Measurements from ENCODE around the gene GPR153.
"Not testable (repeated sequence)": the region's sequence is repeated elsewhere in the genome, so short reads cannot be mapped to it uniquely, and the experiment has no call there.

Gene GPR153

DNA sequence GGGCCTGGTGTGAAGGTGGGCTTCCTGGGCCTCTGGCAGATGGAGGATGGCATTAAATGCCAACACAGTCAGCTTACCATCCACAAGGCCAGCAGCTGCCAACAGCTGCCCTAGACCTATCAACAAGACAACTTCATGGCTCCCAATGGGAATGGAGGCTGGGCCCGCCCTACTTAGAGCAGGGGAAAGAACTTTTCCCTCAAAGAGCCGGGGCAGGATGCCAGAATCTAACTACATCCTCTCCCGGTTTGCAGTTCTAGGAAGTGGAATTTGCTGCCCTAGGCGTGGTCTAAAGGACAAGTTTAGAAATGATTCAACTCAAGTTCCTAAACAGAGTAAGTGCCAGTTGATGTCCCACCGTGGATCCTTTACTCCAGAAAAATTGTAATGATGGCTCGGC is 38.3 kb downstream of the GPR153 start:
- DNase-seq, result no peak

DNA sequence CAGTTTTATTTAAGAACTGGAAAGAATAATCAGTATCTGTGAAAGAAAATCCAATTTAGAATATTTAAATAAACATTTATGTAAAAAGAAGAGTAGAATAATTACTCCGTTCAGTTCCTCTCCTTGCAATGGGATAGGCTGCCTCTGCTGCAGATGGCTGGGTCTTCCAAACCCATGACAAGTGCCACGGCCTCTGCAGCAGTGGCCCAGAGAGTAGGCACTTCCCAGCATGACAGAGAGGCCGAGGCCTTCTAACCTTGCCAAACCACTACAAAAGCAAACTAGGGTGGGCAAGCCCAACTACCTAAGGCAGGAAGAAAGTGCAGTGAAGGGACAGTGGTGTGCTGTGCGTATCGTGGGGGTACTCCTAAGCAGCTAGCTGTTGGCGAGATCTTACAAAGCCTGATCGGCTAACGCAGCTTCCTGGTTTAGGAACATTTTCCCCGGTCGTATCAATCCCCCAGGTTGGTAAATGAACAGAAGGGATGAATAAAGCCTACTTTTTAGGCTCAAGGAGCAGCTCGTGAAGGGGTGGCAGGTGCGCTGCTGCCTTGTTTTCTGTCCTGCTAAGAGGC is 39.6 kb downstream of the GPR153 start:
- DNase-seq, result no peak

DNA sequence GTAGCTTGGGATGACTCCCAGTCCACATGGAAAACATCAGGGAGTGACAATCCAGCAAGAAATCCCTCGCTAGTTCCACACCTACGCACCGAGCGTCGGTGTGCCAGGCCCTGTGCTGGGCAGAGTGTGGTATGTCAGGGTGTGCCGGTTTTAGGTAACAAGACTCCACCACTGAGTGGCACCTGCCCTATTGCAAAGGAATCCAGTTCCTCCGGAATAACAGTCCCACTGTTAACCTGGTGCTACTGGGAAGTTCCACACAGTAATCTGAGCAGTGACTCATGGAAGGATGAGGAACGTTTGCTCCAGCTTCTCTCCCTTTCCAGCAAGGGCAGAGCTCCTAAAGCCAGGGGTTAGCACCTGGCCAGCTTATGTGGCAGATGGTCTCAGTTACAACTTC is 40.7 kb downstream of the GPR153 start:
- no peak for DNase-seq

DNA sequence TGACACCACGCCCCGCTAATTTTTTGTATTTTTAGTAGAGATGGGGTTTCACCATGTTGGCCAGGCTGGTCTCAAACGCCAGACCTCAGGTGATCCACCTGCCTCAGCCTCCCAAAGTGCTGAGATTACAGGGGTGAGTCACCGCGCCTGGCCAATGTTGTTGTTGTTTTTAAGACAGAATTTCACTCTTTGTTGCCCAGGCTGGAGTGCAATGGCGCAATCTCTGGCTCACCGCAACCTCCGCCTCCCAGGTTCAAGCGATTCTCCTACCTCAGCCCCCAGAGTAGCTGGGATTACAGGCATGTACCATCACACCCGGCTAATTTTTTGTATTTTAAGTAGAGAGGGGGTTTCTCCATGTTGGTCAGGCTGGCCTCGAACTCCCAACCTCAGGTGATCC is 41.3 kb downstream of the GPR153 start:
- DNase-seq, result not testable (repeated sequence)

DNA sequence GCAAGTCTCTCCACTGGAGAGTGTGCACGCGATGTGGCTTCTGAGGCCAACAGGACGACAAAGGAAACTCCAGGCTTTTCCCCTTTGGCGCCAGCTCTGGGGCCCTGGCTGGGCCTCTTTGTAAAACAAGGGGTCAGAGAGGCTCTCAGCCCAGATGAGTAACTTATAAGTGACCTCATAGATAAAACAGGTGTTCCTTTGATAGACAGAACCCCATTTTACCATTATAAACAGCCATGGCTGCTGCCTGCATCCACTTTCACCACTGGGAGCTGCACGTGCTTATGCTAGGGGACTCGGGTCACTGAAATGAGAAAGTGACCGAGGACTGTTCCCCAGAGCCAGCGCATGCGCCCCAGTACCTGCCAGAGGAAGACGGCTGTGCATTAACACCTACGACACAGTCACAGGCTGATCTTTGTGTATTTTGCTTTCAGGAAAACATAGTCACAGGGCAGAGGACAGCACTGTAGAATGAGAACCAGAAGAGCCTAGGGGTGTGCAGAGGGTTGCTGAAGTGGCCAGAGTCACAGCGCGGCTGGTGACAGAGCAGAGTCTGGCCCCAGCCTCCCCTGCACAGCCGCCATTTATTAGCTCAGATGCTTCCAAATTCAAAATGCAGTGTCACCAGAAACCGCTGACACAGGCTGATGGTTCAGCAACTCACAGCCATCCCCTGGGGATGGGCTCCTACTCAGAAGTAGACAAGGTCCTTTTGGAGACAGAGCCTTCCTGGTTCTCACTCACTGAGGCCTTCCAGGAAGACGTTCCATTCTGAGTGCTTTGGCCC is 42.3 kb downstream of the GPR153 start:
- no peak for DNase-seq

DNA sequence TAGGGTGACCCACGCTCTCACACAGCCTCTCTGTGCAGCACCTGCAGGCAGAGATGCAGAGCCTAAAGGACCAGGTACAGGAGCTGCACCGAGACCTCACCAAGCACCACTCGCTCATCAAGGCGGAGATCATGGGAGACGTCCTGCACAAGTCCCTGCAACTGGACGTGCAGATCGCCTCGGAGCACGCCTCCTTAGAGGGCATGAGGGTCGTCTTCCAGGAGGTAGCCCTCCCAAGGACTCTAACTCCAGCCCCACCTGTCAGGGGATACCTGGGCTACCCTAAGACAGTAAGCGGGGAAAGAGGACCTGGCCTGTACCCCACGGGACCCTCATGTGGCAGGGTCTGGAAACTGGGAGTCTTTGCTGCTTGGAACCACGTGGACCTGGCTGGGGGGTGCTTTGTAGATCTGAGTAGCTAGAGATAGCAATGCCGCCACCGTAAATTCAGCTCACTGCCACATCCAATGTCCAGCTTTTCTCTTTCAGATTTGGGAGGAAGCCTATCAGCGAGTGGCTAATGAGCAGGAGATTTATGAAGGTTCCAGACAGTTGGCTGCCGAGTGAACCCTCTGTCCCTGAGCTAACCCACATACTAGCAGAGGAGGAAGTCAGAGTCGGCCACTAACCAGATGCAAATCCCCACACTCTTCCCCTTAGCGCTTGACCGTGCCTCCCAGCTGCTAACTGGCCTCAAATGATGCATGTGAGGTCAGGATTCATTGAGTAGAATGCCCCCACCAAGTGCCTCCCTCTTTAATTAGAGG is 48.5 kb downstream of the GPR153 start:
- no peak for DNase-seq

DNA sequence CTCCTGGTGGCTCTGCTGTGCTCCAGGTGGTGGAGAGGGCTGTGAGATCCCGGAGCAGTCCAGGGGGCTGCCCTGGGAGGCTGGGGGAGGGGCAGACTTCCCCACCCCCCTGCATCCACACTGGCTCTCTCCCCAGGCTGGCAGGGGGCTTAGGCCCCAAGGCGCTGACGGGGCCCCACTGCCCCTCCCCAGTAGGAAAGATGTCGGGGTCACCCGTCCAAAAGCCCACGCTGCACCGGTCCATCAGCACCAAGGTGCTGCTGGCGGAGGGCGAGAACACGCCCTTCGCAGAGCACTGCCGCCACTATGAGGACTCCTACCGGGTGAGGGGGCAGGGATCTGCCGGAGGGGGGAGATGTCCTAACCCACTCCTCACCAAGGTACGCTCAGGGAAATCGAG is 49.2 kb downstream of the GPR153 start:
- no peak for DNase-seq

DNA sequence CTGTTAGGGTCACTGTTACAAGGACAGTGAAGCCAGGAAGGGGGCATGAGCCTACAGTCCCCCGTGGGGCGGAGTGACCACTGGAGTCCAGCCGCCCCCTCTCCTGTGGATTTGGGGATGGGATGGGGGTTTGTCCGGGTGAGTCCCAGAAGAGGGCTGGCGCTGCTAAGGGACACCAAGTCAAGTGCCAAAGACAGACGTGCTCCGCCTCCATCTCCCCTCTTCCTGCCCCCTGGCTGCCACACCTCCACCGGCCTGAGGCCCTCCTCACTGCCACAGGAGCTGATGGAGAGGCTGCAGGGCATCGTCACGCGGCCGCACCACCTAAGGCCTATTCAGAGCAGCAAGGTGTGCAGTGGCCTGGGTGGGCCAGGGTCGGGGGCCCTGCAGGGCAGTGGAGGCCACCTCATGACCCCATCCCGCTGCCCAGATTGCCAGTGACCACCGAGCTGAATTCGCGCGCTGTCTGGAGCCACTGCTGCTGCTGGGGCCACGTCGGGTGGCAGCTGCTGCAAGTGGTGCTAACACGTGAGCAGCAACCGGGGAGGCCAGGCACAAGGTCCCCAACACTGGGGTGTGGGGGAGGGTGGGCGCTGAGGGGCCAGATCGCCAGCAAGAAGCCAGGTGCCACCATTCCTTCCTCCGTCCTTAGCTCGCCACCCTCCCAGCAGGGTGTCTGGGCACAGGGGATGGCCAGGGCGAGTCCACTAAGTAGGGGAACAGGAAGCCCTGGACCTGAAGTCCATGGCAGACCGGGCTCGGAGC is 50.1 kb downstream of the GPR153 start:
- no peak for DNase-seq

DNA sequence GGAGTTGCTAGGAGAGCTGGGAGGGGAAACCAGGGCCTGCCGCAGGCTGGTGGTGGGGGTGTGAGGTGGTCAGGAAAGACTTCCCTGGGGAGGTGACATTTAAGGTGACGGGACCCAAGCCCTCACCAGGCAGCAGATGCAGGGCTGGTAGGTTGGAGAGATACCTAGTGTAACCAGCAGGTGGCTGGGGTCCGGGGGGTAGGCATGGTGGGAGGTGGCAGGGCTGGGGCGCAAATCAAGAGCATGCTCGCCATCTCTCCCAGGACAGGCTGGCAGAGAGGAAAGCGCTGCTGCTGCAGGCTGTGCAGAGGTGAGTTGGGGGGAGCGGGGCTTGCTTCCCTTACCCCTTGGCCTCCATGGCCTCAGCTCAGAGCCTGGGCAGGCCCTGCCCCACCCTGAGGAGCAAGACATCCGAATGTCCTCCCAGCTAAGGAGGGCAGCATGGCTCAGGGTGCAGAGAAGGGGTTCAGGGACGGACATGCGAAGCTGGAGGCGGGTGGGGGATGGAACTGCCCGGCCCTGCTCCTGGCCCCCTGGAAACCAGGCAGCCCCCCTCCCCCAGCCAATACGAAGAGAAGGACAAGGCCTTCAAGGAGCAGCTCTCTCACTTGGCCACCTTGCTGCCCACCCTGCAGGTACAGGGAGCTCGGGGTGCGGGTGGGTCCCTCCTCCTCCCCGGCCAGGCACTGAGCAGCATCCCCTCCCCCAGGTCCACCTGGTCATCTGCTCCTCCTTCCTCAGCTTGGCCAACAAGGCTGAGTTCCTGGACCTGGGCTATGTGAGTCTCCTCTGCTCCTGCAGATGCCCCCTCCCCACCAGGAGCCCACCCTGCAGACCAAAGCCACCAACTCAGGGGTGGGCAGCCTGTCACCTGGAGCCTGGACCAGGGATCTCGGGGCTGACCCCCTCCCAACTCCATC is 51.0 kb downstream of the GPR153 start:
- peak; percentile 33 for DNase-seq

DNA sequence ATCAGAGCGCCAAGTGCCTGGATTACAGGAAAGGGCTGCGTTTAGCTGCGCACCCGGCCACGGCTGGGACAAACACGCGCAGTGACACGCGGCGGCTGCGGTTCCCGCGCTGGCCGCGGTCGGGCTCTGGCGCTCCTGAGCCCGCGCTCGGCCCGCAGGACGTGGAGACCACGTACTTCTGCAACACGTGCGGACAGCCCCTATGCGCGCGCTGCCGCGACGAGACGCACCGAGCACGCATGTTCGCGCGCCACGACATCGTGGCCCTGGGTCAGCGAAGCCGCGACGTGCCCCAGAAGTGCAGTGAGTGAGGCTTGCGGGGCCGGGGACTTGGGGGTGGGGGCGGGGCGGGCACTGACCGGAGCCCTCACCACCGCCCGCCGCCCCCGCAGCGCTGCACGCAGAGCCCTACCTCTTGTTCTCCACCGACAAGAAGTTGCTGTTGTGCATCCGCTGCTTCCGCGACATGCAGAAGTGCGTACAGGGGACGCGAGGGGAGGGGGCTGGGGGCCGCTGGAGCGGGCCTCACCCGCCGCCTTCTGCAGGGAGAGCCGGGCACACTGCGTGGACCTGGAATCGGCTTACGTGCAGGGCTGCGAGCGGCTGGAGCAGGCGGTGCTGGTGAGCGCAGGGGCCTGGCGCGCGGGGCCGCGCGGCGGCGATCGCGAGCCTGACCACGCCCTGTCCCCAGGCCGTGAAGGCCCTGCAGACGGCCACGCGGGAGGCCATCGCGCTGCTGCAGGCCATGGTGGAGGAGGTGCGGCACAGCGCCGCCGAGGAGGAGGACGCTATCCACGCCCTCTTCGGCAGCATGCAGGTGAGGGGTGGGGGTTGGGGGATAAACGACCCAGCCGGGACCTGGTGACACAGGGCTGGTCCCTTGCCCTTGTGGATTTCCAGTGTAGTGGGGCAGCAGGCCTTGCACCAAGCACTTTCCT is 51.9 kb downstream of the GPR153 start:
- DNase-seq, result peak; percentile 22

DNA sequence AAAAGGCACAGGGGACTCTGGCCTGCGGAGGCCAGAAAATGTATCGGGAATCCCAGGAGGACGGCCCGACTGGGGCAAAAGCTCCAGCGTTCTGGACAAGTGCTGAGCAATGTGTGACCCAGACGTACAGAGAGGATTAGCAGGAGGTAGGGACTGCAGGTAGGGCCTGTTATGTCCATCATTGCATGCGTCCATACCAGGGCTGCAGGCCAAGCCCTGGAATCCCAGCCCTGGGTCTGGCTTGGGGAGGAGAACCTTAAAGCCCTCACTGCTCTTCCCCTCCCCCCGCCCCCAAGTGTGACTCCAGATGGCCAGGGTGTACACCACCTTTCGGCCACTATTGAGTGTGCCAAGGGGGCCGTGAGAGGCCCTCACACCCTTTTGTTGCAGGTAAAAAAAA is 53.0 kb downstream of the GPR153 start:
- DNase-seq, result no peak

DNA sequence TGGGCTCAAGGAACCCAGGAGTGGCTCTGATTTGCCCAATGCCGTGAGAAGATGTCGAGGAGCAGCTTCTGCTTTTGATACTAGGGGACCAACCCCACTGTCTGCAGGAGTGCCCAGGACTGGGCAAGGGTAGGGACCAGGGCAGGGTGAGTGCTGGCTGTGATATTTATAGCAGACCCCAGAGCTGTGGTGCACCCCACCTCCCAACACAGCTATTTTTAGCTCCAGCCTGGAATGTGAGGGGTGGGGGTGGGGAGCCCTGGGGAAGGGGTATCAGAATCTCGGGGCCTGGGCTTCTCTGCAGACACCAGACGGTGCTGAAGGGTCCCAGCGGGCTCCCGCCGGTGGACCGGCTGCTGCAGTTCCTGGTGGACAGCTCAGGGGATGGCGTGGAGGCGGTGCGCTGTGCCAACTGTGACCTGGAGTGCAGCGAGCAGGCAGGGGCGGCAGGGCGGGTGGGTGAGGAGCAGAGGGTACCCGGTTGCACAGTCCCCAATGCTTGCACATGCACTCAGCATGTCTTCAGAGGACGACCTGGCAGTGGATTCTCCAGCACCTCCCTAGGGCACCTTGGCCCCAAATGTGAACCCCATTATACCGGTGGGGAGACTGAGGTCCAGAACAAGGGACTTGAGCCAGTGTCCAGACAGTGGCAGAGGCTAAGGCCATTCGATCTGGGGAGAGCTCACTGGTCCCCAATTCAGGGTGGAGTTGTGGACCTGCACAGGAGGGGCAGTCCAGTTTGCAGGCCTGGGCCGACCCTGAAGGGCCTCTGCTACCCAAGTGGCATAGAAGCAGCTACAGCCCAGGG is 53.6 kb downstream of the GPR153 start:
- no peak for DNase-seq

DNA sequence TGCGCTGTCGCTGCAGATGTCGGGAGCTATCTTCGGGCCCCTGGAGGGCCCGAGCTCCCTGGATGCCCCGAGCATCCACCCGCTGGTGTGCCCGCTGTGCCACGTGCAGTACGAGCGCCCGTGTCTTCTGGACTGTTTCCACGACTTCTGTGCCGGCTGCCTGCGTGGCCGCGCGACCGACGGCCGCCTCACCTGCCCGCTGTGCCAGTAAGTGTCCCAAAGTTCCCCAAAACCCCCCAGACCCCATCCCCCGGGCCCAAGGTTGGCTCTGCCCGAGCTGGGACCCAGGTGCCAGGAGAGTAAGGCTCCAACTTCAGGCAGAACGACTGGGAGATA is 54.4 kb downstream of the GPR153 start:
- no peak for DNase-seq

DNA sequence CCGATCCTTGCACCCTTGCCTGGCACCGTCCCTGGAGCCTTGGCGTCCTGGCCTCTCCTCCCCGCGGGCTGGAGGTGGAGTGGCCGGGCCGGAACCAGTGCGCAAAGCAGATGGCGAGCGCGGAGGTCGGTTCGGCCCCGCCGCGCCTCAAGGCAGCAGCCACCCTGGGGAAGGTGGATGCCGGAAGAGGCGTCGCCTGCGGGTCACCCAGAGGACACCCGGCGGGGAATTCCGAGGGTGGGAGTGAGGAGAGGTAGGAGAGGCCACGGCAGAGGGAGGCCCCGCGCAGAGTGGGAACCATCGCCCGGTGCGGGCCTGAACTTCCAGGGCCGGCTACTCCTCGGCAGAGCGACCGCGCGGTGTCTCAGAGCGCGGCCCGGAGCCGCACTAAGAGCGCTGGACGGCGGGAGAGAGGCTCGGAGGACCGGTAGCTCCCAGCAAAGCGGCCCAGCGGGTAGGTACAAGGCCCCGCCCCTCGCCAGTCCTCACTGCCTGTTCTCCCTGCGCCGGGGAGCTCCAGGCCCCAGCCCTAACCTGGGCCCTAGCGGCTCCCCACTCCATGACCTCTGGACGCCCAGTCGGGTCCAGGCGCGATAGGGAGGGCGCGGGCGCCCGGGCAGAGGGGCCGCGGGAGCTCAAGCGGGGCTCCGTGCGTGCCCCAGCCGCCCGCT is 54.9 kb downstream of the GPR153 start, which contains the start of gene RNF207:
Gene RNF207 (plus strand): TSS at position 271 of the 671 bp plus-strand sequence. CDS start 417 bp downstream, outside the sequence.
- peak; percentile 80 for DNase-seq

DNA sequence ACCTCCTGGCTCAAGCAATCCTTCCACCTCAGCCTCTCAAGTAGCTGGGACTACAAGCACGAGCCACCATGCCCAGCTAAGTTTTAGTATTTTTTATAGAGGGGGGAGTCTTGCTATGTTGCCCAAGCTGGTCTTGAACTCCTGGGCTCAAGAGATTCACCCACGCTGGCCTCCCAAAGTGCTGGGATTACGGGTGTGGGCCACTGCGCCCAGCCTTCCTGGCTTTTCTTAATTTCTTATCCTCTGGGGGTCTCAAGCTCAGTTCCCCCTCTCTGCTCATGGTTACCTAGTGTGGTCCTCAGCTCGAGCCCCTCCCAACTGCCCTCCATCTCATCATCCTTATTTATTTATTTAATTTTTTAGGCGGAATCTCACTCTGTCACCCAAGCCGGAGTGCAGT is 58.6 kb downstream of the GPR153 start:
- DNase-seq, result no peak

DNA sequence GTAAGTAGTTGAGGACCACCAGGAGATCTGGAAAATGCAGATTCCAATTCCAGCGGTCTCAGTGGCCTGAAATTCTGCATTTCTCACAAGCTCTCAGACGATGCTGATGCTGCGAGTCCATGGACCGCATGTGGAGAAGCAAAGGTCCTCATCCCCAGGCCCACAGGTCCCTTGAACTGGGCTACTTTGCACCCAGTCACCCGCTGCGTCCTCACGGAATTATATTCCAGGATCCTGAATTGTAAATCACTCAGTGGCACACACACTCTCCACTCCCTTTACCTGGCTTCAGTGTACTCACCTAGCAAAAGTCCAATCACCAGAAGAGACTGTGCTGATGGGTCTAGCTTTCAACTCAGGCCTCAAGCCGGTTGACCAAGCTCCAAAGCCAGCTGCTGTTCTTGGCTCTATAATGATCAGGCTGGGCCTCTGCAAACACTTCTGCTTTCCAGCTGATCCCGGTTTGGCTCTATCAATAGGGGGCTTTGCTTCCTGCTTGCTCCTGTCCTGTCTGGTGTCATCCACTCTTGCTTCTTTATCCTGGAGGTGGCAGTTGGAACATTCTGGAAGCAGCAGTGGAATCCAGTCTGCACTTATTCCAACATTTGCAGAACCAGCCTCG is 60.6 kb downstream of the GPR153 start:
- DNase-seq, result no peak

DNA sequence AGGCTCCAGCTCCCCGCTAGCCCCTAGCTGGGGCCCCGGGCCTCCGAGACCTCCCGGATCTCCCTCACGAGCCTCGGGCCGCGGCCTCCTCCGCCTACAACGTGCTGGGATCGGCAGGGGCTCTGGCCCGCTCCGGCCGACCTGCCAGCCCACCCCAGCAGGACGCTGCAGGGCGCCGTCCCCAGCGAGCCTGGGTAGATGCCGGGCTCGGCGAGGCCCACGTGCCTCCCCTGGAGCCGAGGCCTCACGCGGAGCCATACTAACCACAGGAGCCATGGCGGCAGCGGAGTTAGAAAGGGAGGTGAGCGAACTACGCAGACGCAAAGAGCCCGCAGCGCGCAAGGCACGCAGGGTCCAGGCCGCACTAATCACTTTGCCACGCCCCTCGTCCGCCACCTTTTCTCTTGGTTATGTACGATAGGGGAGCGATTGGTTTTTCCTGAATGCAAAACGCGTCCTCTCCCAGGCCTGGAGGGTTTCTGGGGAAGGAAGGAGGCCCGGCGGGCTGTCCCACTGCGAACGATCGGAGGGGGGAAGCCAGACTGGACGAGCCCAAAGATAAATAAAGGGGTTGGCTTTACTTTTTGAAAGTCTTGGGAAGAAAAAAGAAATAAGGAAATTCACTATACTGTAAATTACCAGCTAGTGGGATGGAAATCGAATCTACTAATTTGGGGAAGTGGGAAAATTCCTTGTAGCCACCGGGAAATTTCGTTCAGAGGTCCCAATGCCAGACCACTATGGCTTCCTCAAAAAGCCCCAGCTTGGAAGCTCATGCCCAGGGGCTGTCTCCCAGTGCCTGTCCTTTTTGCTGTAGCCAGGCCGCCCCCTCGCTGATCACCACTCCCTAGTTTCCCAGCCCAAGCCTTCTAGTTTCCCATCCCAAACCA is 61.4 kb downstream of the GPR153 start, which contains the start of gene RPL22:
Gene RPL22 (minus strand): TSS at position 298 of the 890 bp plus-strand sequence. CDS start 22 bp downstream, at position 276.
- peak; percentile 99 for DNase-seq
